Mesenteric fat pad (tissue), 1 donor: ENCODE data around the gene PRDM11. TPM values are rescaled to one million over a fixed set of nuclear protein-coding genes. Genes with fewer than 3 reads are reported as not detected.

Experiments
- DNase-seq: peaks from one replicate; pipeline ENCODE4 v3.0.0-alpha.2; 2020; ENCODE audit warnings: low spot score
- total RNA-seq: library from RNA; stranded (reverse); fragmentation: NEBNext Ultra II Directional; extraction: Animal tissue kit (Norgen Biotek cat#: 25700); gene quantifications from one replicate; pipeline ENCODE4 v1.2.1, GENCODE V29; 2021
- donor health status: DM: yes; HTN: yes; CAD: no.

The PRDM11 gene
- total RNA-seq, 1 donor from 2014 or later = 11.2 TPM

DNA sequence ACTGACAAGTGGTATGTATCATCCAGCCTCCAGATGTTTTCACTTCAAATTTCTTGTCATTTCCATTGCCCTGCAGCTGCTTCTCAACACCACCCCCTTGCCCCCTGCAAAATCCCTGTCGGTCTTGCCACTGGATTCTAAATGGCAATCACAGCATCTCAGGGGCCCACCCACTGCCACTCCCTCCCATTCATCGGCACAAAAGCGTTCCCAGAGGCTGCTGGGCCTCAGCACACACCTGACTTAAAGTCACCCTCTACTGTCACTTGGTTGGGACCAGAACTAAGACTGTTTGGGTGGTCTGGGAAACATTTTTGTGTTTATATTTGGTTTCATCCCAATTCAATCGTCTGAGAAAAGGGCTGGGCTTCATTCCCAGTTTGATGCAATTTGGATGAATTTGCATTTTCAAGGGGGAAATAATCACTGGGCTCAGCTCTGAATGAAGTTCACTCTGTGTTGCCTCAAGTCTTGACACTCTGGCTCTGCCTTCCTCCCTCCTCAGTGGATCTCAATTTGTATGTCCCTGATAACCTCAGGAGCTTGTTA lies 112.6 kb downstream of the PRDM11 start:
- no peak for DNase-seq

- no peak for DNase-seq
Measured at GRCh38 chr11:45259592-45259991, 113.2 kb downstream of the PRDM11 start.

DNA sequence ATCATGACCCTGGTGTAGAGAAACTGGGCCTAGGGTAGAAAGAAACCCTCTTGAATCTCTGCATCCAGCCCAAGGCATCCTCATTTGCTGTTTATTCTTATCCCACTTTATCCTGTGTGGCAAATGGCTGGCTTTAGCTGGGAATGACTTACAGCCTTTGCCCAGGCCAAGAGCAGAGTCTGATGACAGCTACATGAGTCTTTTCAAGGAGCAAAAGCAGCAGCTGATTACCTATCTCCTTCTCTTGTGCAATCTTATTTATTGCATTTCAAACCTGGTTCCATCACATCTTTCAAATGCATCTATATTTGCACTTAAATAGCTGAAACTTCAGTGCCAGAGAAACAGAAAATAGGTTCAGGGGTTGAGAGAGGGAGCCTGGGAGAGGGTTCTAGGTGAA lies 113.6 kb downstream of the PRDM11 start:
- DNase-seq = no peak

DNA sequence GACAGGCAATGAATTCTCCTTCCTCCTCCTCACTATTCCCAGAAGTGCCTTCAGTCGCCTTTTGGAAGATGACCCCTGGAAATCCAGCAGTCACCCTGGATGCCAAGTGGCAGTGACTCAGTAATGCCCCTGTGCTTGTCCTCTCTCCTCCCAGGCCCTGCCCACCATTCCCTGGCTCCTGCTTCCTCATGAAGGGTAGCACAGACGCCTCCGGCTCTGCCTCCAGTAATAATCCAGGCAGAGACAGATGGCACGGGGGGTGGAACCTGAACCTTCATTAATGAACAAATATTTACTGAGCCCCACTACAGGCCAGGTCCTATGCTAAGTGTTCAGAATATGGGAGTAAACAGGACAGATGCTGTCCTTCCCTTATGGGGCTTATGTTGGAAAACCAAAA lies 116.5 kb downstream of the PRDM11 start:
- no peak for DNase-seq

- no peak for DNase-seq
Measured at GRCh38 chr11:45263773-45264172, 117.3 kb downstream of the PRDM11 start.

DNA sequence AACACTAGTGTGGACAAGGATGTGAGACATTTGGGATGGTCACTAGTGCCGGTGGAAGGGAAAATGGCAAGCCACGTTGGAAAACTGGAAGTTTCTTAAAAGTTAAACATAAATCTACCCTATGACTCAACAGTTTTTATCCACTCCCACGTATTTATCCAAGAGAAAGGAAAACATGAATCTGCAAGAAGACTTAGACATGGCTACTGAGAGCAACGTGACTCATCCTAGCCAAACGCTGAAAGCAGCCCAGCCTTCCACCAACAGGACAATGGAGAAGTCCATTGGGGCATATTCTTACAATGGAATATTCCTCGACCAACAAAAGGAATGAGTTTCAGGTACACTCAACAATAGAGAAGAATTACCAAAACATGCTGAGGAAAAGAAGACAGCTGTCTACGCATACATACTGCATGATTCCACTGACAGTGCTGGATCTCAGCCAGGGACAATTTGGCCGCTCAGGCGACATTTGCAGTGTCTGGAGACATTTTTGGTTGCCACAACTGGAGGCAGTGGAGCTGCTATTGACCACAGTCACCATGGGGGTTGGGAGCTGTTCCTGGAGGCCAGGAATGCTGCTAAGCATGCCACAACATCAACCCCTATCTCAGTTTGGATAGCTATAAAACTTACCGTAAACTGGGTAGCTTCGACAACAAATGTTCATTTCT lies 118.5 kb downstream of the PRDM11 start:
- DNase-seq = no peak

DNA sequence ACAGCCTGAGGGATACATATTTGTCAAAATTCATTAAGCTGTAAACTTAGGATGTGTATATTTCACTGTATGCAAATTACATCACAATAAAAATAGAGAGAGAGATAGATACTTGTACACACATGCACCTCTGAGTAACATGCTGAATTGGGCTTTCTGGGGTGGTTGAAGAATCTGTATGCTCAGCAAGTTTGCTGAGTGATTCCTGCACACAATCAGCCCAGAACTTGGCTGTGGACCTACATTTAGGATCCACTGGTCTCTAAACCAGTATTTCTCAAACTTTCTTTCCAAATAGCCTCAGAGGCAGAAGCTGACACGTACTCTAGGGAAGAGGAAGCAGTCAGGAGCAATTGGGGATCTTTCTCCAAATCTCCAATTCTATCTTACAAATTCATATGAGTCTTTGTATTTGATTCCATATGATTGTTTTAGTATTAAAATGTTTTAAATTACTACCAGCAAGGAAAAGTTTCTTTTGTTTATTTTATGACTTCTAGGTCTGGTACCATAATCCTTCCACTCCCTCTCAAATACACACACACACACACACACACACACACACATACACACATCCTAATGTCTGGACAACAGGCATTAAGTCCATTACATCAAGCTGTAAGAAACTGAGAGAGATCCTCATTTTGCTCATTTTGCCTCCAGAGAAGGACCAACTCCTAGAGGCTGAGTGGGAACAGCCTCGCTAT lies 119.7 kb downstream of the PRDM11 start:
- no peak for DNase-seq

- no peak for DNase-seq
Measured at GRCh38 chr11:45266676-45267020, 120.2 kb downstream of the PRDM11 start.

- no peak for DNase-seq
Measured at GRCh38 chr11:45267052-45267451, 120.6 kb downstream of the PRDM11 start.

DNA sequence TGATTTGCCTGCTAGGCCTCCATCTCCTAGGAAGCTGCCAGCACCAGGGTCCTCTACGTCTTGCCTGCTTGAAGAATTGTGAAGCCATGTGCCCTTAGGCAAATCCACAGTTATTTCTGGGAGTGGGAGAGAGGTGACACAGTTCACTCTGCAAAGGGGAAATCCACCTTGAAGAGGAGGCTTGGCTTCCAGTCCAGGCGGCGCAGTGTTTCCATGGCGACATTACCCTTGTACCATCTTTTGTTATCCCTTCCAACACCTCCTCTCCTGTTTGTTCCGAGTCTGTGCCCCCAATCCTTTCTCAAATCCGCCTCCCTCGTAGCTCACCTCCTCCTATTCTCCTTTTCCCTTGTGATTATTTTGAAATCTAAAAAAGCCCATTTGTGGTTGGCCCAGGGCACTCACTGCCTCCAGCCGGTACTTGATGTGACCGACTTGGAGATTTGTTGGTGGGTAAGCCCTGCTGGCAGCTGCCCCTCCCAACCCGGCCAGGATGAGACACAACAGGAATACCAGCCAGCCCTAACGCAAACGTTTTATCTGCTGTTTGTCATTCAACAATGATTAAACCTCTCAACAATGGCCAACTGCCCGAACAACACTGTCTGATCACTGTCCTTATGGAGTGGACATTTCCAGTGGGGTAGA lies 121.3 kb downstream of the PRDM11 start:
- DNase-seq = no peak

DNA sequence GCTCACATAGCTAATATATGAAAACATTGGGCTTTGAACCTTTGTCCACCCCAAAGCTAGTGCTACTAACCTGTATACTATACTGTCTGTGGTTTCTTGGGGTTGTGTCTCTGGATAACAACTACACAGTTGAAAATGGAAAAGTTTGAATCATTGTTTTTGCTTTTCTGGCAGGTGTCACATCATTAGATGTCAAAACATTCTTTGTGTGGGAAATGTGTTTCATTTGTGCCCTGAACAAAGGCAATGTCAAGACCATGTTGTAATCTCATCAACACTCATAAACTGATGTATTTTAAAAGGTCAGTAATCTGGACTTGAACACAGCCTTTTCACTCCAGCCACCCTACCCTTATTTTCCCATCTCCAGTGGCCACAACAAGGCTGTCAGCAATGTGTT lies 123.2 kb downstream of the PRDM11 start:
- no peak for DNase-seq

GRCh38 chr11:45270946-45271716 lies 124.7 kb downstream of the PRDM11 start:
- DNase-seq = no peak

DNA sequence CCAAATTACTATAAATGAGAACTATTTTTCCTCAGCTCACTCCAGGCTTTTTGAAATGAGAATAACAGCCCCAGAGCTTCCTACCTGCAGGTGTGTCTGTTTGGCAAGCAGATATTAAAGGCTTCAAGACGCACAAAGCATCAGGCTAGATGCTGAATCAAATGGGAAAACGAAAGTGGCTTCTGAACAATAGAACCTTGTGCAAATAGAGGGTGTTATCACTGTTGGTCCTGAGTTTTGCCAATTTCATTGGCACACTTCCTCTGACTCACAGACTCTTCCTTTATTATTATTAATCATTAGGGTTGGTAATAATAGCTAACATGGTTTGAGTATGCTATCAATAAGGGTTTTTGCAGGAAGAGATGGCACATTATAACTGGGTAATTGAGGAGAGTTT lies 126.3 kb downstream of the PRDM11 start:
- no peak for DNase-seq

GRCh38 chr11:45273509-45273908 lies 127.1 kb downstream of the PRDM11 start:
- DNase-seq = no peak

DNA sequence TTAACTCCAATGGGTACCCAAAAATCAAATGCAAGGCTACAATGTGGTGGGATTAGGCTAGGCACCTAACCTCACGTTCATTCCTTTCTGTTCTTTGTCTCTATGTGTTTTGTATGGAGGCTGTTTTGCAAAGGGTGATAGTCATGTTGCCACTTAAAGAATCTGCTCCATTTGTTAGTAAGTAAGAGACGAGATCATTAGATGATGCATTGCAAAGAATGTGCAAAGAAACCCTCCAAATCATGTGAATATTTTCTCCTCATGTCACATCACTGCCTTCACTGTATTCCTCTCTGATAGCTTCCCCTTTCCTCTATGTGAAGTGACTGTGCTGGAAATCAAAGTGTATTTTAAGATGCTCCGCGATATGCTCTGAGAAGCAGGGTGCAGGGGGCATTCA lies 127.8 kb downstream of the PRDM11 start:
- no peak for DNase-seq

DNA sequence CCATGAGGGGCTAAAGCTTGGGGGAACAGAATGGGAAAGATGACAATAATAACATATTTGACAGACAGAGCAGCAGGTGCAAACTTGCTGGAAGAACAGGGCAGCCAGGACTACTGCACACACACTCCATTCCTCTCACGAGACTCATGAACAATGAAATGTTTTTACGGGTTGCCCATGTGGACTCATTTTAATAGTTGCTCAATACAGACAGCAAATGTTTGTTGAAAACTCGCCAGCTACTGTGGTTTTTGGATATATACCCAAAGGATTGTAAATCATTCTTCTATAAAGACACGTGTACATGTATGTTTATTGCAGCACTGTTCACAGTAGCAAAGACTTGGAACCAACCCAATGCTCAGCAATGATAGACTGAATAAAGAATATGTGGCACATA lies 129.4 kb downstream of the PRDM11 start:
- DNase-seq = no peak

DNA sequence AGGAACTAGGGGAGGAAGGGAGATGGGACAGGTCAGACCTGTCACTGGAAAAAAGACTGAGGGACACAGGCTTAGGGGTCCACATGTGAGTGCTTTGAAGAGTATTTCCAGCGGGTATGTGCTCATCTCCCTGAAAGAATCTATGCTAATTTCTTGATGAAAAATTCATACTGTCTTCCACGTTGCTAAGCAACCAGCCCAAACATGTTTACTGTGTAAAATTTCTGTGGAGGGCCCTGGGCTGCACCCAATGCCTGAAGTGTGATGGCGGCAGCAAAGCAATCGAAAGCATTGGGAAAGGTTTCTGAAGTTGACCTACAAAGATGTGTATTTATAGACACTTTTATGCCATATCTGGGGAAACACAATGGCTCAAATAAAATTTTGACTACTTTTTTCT lies 132.3 kb downstream of the PRDM11 start:
- DNase-seq = no peak

GRCh38 chr11:45279645-45280044 lies 133.2 kb downstream of the PRDM11 start:
- DNase-seq = no peak

- peak; percentile 2 for DNase-seq
Measured at GRCh38 chr11:45280449-45280848, 134.0 kb downstream of the PRDM11 start.

DNA sequence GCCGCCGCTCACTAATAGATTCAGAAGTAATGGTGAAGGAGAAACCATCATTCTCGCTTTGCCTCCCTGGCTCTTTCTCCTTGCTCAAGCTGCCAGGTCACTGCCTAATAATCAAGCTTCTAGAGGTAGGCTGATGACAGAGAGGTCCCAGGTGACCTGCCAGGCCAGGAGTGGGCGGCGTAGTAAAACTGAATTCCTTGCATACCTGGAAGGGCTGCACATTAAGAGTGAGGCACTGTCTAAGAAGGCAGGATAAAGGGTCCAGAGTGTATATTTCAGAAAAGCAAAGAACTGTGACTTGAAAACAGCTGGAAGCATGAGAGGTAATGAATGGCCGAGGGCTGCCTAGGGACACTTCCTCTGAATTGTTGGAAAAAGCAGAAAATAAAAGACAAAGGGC lies 135.6 kb downstream of the PRDM11 start:
- no peak for DNase-seq
